ENCODE results near the gene GAS6. TPM values are rescaled to one million over a fixed set of nuclear protein-coding genes. Genes with fewer than 3 reads are reported as not detected.

GAS6 gene
- total and polyA plus RNA-seq, 9 of the 15 experiments (the other 6 are each of a cell fraction or from before 2014, with no cell fraction given): 0.14 to 9.7 (median 4.7) TPM; not detected in 1

GRCh38 chr13:113841353-113841650 is 22.6 kb downstream of the GAS6 start:
- ChIA-PET CTCF (ENCODE audit: low intra/inter-chr PET ratio) (no interaction called here), POLR2A (no interaction called here)
- peaks cover 0 to 26% of the 10 kb centered on the region in 2 experiments; a peak in 2 of 5 replicates for H3K4me1 ChIP-seq (replicated peaks in 1 of 2; ENCODE audit: control insufficient read depth in 2 of 2, insufficient read depth in 2 of 2, low read length in 2 of 2)
- no peaks in the 10 kb centered on the region for H3K79me2 ChIP-seq (ENCODE audit: control insufficient read depth, insufficient read depth, low read length)
- no peak overlapping the region for H3K27ac ChIP-seq (ENCODE audit: extremely low read depth, low read depth, low read length)
- no peak overlapping the region for H3K9ac ChIP-seq (ENCODE audit: insufficient read depth in 1 of 2, low read depth in 2 of 2, low read length in 2 of 2)
- WGBS (ENCODE audit: insufficient coverage, low coverage, missing lambda C conversion rate): 87% methylated on average over 6 of the region's 15 CpGs
- FAIRE-seq: no peak
- no peak overlapping the region for H3K4me2 ChIP-seq (ENCODE audit: insufficient read depth, low read length)
- no peak overlapping the region for H3K4me3 ChIP-seq
- in situ Hi-C loops (cut with MboI): no loop called here
- ATAC-seq: no peak
- TF ChIP-seq PHF8 (IDR thresholded peaks at IDR 0.05; ENCODE audit: borderline replicate concordance, low read length) (no peak), KDM5B (IDR thresholded peaks at IDR 0.05; ENCODE audit: insufficient replicate concordance, low read depth, low read length) (no peak), SOX6 (IDR thresholded peaks at IDR 0.05) (no peak), FOXJ3 (CRISPR knock-in tag; IDR thresholded peaks at IDR 0.05) (no peak), STAT6 (CRISPR knock-in tag; IDR thresholded peaks at IDR 0.05) (no peak), CHAMP1 (IDR thresholded peaks at IDR 0.05) (no peak)
- intact Hi-C loops (cut with micrococcal nuclease): no loop called here
- DNase-seq (ENCODE audit: extremely low read depth in 1 of 4, low spot score in 3 of 4): no peak
- H3K9me3 ChIP-seq (replicated peaks; ENCODE audit: control insufficient read depth, insufficient read depth, low read depth, low read length): no peaks in the 10 kb centered on the region
- H3K36me3 ChIP-seq (ENCODE audit: control insufficient read depth, insufficient read depth, low read length): no peaks in the 10 kb centered on the region
- H2AFZ ChIP-seq (ENCODE audit: low read depth, low read length): no peak overlapping the region
- H3K9me1 ChIP-seq (ENCODE audit: control insufficient read depth, insufficient read depth, low read length): no peaks in the 10 kb centered on the region
- no peaks in the 10 kb centered on the region for H3K27me3 ChIP-seq (ENCODE audit: control insufficient read depth in 2 of 2, insufficient read depth in 2 of 2, low read length in 2 of 2)
- H4K20me1 ChIP-seq (replicated peaks; ENCODE audit: control insufficient read depth, insufficient read depth, low read length): no peaks in the 10 kb centered on the region
- BruUV-seq (replicated peaks): no TSS peak

All from K562 (cell line).